Measurements from ENCODE around the gene CRYZL1. TPM values are rescaled to one million over a fixed set of nuclear protein-coding genes. Genes with fewer than 3 reads are reported as not detected.
A peak's percentile ranks its signal among the peaks of the same experiment; 100 is the strongest.

The CRYZL1 gene
- total RNA-seq, 2 experiments from 2014 or later: 22.7 to 29.6 TPM

- no peaks in the 10 kb centered on the region for H3K27me3 Mint-ChIP-seq
- H3K27ac Mint-ChIP-seq: peak overlapping the region; percentile 59
- H3K9me3 Mint-ChIP-seq: no peaks in the 10 kb centered on the region
- peaks cover 15% of the 10 kb centered on the region for H3K4me1 Mint-ChIP-seq
- peaks cover 14% of the 10 kb centered on the region for H3K36me3 Mint-ChIP-seq
- DNase-seq: no peak
- no peak overlapping the region for H3K4me3 Mint-ChIP-seq
These were observed 71.5 kb downstream of the CRYZL1 start for GRCh38 chr21:33569991-33570390.

- Mint-ChIP-seq H3K27me3 (no peaks in the 10 kb centered on the region), H3K4me3 (no peak overlapping the region), H3K9me3 (no peaks in the 10 kb centered on the region), H3K27ac (no peak overlapping the region), H3K4me1 (peaks cover 18% of the 10 kb centered on the region), H3K36me3 (peaks cover 11% of the 10 kb centered on the region)
- no peak for DNase-seq
These were observed 73.1 kb downstream of the CRYZL1 start for GRCh38 chr21:33568448-33568847.

DNA sequence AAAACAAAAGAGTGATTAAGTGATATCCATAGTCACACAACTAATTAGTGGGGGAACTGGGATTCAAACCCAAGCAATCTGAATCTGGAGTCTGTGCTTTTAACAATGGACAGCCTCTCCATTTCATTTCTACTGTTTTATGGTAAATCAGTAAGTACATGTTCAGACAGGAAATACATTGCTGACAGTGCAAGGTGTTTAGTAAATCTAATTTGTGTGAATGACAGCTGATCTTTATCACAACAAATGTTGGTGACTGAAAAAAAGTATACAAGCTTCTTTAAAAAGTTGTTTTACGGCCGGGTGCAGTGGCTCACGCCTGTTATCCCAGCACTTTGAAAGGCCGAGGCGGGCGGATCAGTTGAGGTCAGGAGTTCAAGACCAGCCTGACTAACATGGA lies 73.6 kb downstream of the CRYZL1 start:
- peaks cover 15% of the 10 kb centered on the region for H3K36me3 Mint-ChIP-seq
- H3K4me1 Mint-ChIP-seq: peaks cover 22% of the 10 kb centered on the region
- no peaks in the 10 kb centered on the region for H3K27me3 Mint-ChIP-seq
- no peak for DNase-seq
- H3K4me3 Mint-ChIP-seq: no peak overlapping the region
- H3K9me3 Mint-ChIP-seq: no peaks in the 10 kb centered on the region
- peak overlapping the region; percentile 25 for H3K27ac Mint-ChIP-seq

DNA sequence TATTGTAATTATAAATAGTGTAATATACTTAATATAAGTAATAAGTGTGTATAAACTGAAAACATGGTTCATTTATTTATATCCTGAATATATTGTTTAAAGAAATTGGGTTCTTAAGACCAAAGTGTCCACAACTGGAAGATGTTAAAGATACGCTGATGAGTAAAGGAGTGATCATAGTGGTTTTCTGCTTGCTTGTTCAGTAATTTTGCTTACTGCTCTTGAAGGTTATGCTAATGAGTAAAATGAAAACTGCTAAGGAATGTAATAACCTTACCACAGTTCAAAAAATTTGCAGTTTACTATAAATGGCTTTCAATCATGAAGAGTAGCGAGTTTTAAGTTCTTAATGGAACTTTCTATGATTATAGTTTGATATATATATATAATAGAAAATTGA lies 75.0 kb downstream of the CRYZL1 start:
- no peak for DNase-seq
- no peak overlapping the region for H3K27ac Mint-ChIP-seq
- H3K9me3 Mint-ChIP-seq: no peaks in the 10 kb centered on the region
- H3K27me3 Mint-ChIP-seq: no peaks in the 10 kb centered on the region
- H3K4me3 Mint-ChIP-seq: no peak overlapping the region
- peaks cover 22% of the 10 kb centered on the region for H3K4me1 Mint-ChIP-seq
- H3K36me3 Mint-ChIP-seq: peaks cover 14% of the 10 kb centered on the region

GRCh38 chr21:33562389-33562788 lies 79.2 kb downstream of the CRYZL1 start:
- H3K4me3 Mint-ChIP-seq: no peak overlapping the region
- H3K4me1 Mint-ChIP-seq: peaks cover 39% of the 10 kb centered on the region
- no peaks in the 10 kb centered on the region for H3K9me3 Mint-ChIP-seq
- H3K36me3 Mint-ChIP-seq: peaks cover 40% of the 10 kb centered on the region
- no peaks in the 10 kb centered on the region for H3K27me3 Mint-ChIP-seq
- DNase-seq: no peak
- H3K27ac Mint-ChIP-seq: no peak overlapping the region

GRCh38 chr21:33561373-33561772 lies 80.2 kb downstream of the CRYZL1 start:
- no peak for DNase-seq
- Mint-ChIP-seq H3K27me3 (no peaks in the 10 kb centered on the region), H3K27ac (peak overlapping the region; percentile 54), H3K4me1 (peaks cover 43% of the 10 kb centered on the region), H3K9me3 (no peaks in the 10 kb centered on the region), H3K4me3 (no peak overlapping the region), H3K36me3 (peaks cover 50% of the 10 kb centered on the region)

- H3K27me3 Mint-ChIP-seq: no peaks in the 10 kb centered on the region
- H3K4me3 Mint-ChIP-seq: no peak overlapping the region
- H3K27ac Mint-ChIP-seq: peak overlapping the region; percentile 54
- no peak for DNase-seq
- no peaks in the 10 kb centered on the region for H3K9me3 Mint-ChIP-seq
- H3K36me3 Mint-ChIP-seq: peaks cover 54% of the 10 kb centered on the region
- H3K4me1 Mint-ChIP-seq: peaks cover 46% of the 10 kb centered on the region
These were observed 80.6 kb downstream of the CRYZL1 start for GRCh38 chr21:33560965-33561364.

DNA sequence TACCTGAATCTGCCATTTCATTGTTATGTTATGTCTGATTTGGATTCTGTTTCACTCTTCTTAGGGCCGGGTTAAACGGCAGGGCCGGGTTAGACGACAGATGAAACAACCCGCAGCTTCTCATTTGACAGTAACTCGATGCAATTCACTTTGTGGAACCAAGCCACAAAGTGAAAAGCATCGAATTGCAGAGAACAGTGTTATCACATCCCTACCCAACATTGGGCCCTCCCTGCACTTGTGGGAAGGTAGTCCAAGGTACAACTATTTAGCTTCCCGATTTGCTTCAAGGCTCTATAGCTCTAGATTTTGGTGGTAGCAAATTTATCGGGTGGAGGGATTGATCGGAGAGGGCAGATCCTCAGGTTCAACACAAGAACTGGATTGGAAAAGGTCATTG lies 81.7 kb downstream of the CRYZL1 start:
- no peak overlapping the region for H3K27ac Mint-ChIP-seq
- peaks cover 64% of the 10 kb centered on the region for H3K36me3 Mint-ChIP-seq
- no peaks in the 10 kb centered on the region for H3K27me3 Mint-ChIP-seq
- peaks cover 54% of the 10 kb centered on the region for H3K4me1 Mint-ChIP-seq
- no peak overlapping the region for H3K4me3 Mint-ChIP-seq
- no peak for DNase-seq
- no peaks in the 10 kb centered on the region for H3K9me3 Mint-ChIP-seq

GRCh38 chr21:33558777-33559421 lies 82.6 kb downstream of the CRYZL1 start:
- H3K27ac Mint-ChIP-seq: no peak overlapping the region
- H3K9me3 Mint-ChIP-seq: no peaks in the 10 kb centered on the region
- H3K27me3 Mint-ChIP-seq: no peaks in the 10 kb centered on the region
- H3K4me3 Mint-ChIP-seq: no peak overlapping the region
- H3K4me1 Mint-ChIP-seq: peaks cover 62% of the 10 kb centered on the region
- peaks cover 73% of the 10 kb centered on the region for H3K36me3 Mint-ChIP-seq
- no peak for DNase-seq

DNA sequence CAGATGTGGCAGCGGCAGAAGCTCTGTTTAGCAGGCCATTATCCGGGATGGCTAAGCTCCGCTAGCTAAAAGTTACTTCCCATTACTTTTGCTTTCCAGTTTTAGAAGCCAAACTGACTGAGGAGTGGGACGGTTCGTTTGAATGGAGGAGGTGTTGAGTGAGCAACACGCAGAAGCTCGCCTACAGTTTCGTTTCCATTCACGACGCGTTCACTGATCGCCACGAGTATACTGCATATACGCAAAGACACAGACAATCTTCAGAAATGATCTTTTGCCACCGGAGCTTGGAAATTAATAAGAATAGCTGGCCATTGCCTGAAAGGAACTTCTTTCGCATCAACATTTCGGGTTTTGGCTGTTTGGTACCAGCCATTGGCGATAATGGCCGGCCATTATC lies 84.1 kb downstream of the CRYZL1 start:
- H3K27me3 Mint-ChIP-seq: no peaks in the 10 kb centered on the region
- H3K36me3 Mint-ChIP-seq: peaks cover 78% of the 10 kb centered on the region
- DNase-seq: no peak
- H3K4me1 Mint-ChIP-seq: peaks cover 62% of the 10 kb centered on the region
- H3K27ac Mint-ChIP-seq: no peak overlapping the region
- H3K4me3 Mint-ChIP-seq: no peak overlapping the region
- no peaks in the 10 kb centered on the region for H3K9me3 Mint-ChIP-seq

DNA sequence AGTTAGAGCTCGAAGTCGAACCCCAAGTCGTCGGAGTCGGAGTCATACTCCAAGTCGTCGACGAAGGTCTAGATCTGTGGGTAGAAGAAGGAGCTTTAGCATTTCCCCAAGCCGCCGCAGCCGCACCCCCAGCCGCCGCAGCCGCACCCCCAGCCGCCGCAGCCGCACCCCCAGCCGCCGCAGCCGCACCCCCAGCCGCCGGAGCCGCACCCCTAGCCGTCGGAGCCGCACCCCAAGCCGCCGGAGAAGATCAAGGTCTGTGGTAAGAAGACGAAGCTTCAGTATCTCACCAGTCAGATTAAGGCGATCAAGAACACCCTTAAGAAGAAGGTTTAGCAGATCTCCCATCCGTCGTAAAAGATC lies 86.6 kb downstream of the CRYZL1 start:
- no peak for DNase-seq
- H3K4me1 Mint-ChIP-seq: peaks cover 53% of the 10 kb centered on the region
- peaks cover 79% of the 10 kb centered on the region for H3K36me3 Mint-ChIP-seq
- H3K9me3 Mint-ChIP-seq: no peaks in the 10 kb centered on the region
- no peaks in the 10 kb centered on the region for H3K27me3 Mint-ChIP-seq
- no peak overlapping the region for H3K4me3 Mint-ChIP-seq
- no peak overlapping the region for H3K27ac Mint-ChIP-seq

- H3K27ac Mint-ChIP-seq: no peak overlapping the region
These were observed 87.1 kb downstream of the CRYZL1 start for GRCh38 chr21:33554236-33554981.

DNA sequence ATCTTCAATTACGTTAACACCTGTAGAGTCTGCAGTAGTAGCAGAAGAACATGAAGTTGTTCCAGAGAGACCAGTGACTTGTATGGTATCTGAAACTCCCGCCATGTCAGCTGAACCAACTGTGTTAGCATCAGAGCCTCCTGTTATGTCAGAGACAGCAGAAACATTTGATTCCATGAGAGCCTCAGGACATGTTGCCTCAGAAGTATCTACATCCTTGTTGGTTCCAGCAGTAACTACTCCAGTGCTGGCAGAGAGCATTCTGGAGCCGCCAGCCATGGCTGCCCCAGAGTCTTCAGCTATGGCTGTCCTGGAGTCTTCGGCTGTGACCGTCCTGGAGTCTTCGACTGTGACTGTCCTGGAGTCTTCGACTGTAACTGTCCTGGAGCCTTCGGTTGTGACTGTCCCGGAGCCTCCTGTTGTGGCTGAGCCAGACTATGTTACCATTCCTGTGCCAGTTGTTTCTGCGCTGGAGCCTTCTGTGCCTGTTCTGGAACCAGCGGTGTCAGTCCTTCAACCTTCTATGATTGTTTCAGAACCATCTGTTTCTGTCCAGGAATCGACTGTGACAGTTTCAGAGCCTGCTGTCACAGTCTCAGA lies 88.4 kb downstream of the CRYZL1 start:
- Mint-ChIP-seq H3K27ac (no peak overlapping the region), H3K36me3 (peaks cover 77% of the 10 kb centered on the region), H3K4me3 (no peak overlapping the region), H3K27me3 (no peaks in the 10 kb centered on the region), H3K4me1 (peaks cover 49% of the 10 kb centered on the region), H3K9me3 (no peaks in the 10 kb centered on the region)
- DNase-seq: no peak

More at GRCh38 chr21:33554236-33554981, 87.1 kb downstream of the CRYZL1 start:
- Mint-ChIP-seq H3K36me3 (peaks cover 78% of the 10 kb centered on the region), H3K4me1 (peaks cover 49% of the 10 kb centered on the region), H3K4me3 (peak overlapping the region; percentile 54), H3K27me3 (no peaks in the 10 kb centered on the region), H3K9me3 (no peaks in the 10 kb centered on the region)
- no peak for DNase-seq

DNA sequence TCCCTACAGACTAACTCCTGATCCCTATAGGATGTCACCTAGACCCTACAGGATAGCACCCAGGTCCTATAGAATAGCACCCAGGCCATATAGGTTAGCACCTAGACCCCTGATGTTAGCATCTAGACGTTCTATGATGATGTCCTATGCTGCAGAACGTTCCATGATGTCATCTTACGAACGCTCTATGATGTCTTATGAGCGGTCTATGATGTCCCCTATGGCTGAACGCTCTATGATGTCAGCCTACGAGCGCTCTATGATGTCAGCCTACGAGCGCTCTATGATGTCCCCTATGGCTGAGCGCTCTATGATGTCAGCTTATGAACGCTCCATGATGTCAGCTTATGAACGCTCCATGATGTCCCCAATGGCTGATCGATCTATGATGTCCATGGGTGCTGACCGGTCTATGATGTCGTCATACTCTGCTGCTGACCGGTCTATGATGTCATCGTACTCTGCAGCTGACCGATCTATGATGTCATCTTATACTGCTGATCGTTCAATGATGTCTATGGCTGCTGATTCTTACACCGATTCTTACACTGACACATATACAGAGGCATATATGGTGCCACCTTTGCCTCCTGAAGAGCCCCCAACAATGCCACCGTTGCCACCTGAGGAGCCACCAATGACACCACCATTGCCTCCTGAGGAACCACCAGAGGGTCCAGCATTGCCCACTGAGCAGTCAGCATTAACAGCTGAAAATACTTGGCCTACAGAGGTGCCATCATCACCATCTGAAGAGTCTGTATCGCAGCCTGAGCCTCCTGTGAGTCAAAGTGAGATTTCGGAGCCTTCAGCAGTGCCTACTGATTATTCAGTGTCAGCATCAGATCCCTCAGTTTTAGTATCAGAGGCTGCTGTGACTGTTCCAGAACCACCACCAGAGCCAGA lies 89.2 kb downstream of the CRYZL1 start:
- peak overlapping the region; percentile 26 for H3K27ac Mint-ChIP-seq

DNA sequence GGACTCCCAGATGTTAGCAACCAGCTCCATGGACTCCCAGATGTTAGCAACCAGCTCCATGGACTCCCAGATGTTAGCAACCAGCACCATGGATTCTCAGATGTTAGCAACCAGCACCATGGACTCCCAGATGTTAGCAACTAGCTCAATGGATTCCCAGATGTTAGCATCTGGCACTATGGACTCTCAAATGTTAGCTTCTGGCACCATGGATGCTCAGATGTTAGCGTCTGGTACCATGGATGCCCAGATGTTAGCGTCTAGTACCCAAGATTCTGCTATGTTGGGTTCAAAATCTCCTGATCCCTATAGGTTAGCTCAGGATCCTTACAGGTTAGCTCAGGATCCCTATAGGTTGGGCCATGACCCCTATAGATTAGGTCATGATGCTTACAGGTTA lies 89.9 kb downstream of the CRYZL1 start:
- H3K27me3 Mint-ChIP-seq: no peaks in the 10 kb centered on the region
- no peak overlapping the region for H3K4me3 Mint-ChIP-seq
- no peak overlapping the region for H3K27ac Mint-ChIP-seq
- H3K9me3 Mint-ChIP-seq: no peaks in the 10 kb centered on the region
- H3K4me1 Mint-ChIP-seq: peaks cover 49% of the 10 kb centered on the region
- peaks cover 65% of the 10 kb centered on the region for H3K36me3 Mint-ChIP-seq
- no peak for DNase-seq

More for the DNA sequence above, 89.2 kb downstream of the CRYZL1 start:
- Mint-ChIP-seq H3K9me3 (no peaks in the 10 kb centered on the region), H3K4me3 (no peak overlapping the region), H3K27me3 (no peaks in the 10 kb centered on the region), H3K36me3 (peaks cover 71% of the 10 kb centered on the region), H3K4me1 (peaks cover 45% of the 10 kb centered on the region)
- no peak for DNase-seq
